GM12872 (cell line): Measurements from ENCODE around the gene PLXDC2.

ENCODE experiments used
- TF ChIP-seq, protein P1 (sequence below): IDR thresholded peaks from 3 replicates; pipeline ENCODE4 v1.5.1; 2011; ENCODE audit warnings: low read depth, mild to moderate bottlenecking, low read length, moderate library complexity; ENCODE audit not compliant: insufficient read depth

The PLXDC2 gene

DNA sequence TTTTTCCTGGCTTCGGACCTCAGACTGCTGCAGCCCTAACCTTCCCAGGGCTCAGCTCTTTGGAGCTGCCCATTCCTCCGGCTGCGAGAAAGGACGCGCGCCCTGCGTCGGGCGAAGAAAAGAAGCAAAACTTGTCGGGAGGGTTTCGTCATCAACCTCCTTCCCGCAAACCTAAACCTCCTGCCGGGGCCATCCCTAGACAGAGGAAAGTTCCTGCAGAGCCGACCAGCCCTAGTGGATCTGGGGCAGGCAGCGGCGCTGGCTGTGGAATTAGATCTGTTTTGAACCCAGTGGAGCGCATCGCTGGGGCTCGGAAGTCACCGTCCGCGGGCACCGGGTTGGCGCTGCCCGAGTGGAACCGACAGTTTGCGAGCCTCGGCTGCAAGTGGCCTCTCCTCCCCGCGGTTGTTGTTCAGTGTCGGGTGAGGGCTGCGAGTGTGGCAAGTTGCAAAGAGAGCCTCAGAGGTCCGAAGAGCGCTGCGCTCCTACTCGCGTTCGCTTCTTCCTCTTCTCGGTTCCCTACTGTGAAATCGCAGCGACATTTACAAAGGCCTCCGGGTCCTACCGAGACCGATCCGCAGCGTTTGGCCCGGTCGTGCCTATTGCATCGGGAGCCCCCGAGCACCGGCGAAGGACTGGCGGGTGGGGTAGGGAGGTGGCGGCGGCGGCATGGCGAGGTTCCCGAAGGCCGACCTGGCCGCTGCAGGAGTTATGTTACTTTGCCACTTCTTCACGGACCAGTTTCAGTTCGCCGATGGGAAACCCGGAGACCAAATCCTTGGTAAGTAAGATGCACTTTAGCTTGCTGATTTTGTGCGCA lies at the start of gene PLXDC2:
TSS of gene PLXDC2 (plus strand) at position 22 of the 820 bp plus-strand sequence.
- TF ChIP-seq, protein P1, sequence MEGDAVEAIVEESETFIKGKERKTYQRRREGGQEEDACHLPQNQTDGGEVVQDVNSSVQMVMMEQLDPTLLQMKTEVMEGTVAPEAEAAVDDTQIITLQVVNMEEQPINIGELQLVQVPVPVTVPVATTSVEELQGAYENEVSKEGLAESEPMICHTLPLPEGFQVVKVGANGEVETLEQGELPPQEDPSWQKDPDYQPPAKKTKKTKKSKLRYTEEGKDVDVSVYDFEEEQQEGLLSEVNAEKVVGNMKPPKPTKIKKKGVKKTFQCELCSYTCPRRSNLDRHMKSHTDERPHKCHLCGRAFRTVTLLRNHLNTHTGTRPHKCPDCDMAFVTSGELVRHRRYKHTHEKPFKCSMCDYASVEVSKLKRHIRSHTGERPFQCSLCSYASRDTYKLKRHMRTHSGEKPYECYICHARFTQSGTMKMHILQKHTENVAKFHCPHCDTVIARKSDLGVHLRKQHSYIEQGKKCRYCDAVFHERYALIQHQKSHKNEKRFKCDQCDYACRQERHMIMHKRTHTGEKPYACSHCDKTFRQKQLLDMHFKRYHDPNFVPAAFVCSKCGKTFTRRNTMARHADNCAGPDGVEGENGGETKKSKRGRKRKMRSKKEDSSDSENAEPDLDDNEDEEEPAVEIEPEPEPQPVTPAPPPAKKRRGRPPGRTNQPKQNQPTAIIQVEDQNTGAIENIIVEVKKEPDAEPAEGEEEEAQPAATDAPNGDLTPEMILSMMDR, result no peak

DNA sequence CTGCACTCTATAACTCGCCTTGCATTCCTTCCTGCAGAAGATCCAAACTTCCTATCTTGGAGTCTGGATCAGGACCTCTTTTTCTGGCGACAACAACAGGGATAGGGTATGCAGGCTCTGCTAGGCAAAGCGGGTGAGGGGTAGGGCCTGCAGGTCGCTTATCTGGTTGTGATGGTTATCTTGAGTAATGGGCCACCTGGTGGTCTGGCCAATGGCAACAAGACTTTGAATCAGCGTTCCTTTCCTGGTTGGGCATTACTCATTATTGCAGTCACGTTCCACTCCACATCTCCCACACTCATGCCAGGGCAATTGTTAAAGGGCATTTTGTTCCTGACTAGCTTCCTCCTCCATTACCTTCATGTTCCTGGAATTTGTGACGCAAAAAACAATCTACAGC lies 48.4 kb upstream of the PLXDC2 start:
- TF ChIP-seq, protein P1, result no peak

DNA sequence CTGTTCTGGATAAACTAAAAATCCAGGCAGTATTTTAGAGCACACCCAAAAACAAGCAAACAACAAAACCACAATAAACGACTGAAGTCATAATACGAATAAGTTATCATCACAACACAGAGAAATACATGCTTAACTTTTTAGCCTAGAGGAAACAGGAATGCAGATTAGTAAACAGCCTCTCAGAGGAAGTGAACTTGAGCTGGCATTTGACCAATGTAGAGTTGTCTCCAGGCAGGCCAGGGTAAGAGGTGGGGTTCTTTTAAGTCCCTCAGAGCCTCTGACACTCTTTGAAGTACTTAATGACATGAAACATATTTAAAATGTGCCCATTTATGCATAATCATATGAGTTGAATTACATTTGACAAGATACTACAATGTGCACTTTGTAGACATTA lies 43.3 kb upstream of the PLXDC2 start:
- TF ChIP-seq, protein P1, result no peak

DNA sequence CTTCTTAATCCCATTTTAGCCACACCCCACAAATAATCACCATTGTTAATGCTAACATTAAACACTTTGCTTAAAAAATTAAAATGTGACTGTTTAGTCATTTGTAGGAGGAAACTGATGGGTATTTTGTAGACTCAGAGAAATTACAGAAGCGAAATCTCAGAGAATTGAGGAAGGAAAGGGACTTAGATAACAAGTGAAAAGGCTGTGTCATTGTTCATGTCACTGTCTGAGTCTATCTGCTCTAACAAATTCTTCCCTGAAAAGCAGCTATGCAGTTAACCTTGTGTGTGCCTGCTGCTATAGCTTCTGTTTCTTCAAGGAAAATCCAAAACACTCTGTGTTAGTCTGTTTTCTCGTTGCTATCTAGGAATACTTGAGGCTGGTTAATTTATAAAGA lies 40.9 kb upstream of the PLXDC2 start:
- TF ChIP-seq, protein P1, result no peak

DNA sequence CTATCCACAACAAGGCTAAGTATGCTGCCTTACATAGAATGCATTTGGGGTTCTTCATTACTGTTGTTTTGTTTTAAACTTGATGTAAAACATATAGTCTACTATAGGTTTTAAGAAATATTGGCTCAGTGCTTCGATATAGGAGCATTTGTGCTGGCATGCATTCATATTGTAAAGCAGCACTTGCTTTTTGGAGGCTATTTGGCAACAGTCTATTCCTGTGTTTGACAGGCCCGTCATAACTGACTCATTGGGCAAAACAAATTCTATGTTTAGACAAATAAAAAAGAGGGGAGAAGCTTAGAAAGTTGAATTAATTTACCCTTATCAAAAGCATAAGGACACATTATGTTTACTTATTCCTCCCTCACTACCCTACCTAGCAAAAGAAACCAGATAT lies 38.4 kb upstream of the PLXDC2 start:
- TF ChIP-seq, protein P1, result no peak

DNA sequence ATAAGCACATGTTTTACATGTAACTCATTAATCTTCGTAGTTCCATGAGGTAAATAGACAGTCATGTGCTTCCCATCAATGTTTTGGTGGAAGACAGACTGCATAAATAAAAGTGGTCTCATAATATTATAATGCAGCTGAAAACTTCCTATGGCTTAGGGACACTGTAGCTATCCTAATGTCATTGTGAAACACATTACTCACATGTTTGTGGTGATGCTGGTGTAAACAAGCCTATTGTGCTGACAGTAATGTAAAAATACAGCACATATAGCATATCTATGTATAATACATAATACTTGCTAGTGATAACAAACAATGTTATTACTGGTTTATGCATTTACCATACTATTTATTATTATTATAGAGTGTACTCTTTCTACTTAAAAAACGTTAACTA lies 37.2 kb upstream of the PLXDC2 start:
- TF ChIP-seq, protein P1, result no peak

DNA sequence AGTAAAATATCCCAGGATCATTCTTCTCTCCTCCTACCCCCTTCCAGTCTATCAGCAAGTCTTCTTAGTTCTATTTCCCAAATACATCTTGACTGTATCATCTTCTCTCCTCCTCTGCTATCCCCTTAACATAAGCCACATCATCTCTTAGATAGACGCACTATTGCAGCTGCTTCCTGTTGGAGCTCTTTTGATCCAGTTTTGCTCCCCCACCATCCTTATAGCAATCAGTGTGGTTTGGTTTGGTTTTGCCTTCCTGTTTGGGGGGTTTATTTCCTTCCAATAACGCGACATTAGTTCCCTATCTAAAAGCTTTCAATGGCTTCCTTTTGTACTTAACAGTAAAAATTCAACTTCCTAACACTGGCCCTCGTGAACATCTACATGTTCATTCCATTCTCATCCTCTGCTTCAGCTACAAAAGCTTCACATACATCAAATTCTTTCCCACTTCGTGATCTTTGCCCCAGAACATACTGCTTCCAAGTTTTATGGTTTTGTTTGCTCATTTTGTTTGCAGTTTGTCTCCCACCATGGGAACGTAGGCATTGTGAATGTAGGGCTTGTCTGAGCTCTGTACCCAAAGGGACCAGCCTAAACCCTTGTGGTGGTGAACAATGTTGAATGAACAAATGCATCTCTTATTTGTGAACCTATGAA lies 33.7 kb upstream of the PLXDC2 start:
- TF ChIP-seq, protein P1, result no peak
